Liver (tissue), 3 donors: ENCODE results near the gene TRMT44.

ENCODE experiments used
- JUND ChIP-seq, 2 donors: IDR thresholded peaks; 2 replicates each; pipeline ENCODE4 v1.6.1; 2016; ENCODE audit warnings: antibody characterized with exemption in 2 of 2
- MAX ChIP-seq: IDR thresholded peaks from 2 replicates; pipeline ENCODE4 v1.6.1; 2016; ENCODE audit warnings: antibody characterized with exemption
- TF ChIP-seq, protein P1 (sequence below): fragments of 150-350 bp; IDR thresholded peaks from 2 replicates; pipeline ENCODE4 v1.5.1; 2017; ENCODE audit warnings: improper control_type of control experiment, low read depth, low read length; ENCODE audit not compliant: missing input control
- donor health status: healthy.
- donor health status: healthy.

GRCh38 chr4:8468746-8469535 lies 28.4 kb downstream of the TRMT44 start:
- TF ChIP-seq MAX = no peak
- TF ChIP-seq JUND (IDR thresholded peaks at IDR 0.05) = no peak
- TF ChIP-seq, protein P1, sequence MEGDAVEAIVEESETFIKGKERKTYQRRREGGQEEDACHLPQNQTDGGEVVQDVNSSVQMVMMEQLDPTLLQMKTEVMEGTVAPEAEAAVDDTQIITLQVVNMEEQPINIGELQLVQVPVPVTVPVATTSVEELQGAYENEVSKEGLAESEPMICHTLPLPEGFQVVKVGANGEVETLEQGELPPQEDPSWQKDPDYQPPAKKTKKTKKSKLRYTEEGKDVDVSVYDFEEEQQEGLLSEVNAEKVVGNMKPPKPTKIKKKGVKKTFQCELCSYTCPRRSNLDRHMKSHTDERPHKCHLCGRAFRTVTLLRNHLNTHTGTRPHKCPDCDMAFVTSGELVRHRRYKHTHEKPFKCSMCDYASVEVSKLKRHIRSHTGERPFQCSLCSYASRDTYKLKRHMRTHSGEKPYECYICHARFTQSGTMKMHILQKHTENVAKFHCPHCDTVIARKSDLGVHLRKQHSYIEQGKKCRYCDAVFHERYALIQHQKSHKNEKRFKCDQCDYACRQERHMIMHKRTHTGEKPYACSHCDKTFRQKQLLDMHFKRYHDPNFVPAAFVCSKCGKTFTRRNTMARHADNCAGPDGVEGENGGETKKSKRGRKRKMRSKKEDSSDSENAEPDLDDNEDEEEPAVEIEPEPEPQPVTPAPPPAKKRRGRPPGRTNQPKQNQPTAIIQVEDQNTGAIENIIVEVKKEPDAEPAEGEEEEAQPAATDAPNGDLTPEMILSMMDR = peak; percentile 79
